HG03097 (cell line): Measurements from ENCODE around the gene CD84.
"Not testable (repeated sequence)": the region's sequence is repeated elsewhere in the genome, so short reads cannot be mapped to it uniquely, and the experiment has no call there.

Experiments
- ATAC-seq: cut with Tn5 transposase; IDR thresholded peaks from one replicate; pipeline ENCODE4 v1.9.1; 2021; ENCODE audit not compliant: unreplicated experiment, low FRiP score

CD84 gene

GRCh38 chr1:160612613-160613218, 33.4 kb upstream of the CD84 start:
- ATAC-seq, result no peak

GRCh38 chr1:160610569-160611242, 31.4 kb upstream of the CD84 start:
- no peak for ATAC-seq

GRCh38 chr1:160608941-160609340, 29.6 kb upstream of the CD84 start:
- no peak for ATAC-seq

- no peak for ATAC-seq
Measured at GRCh38 chr1:160608514-160608913, 29.2 kb upstream of the CD84 start.

- no peak for ATAC-seq
Measured at GRCh38 chr1:160608057-160608456, 28.8 kb upstream of the CD84 start.

- ATAC-seq, result peak; percentile 1
Measured at GRCh38 chr1:160607672-160608032, 28.4 kb upstream of the CD84 start.

- ATAC-seq, result peak; percentile 71
Measured at GRCh38 chr1:160607011-160607671, 27.8 kb upstream of the CD84 start.

- no peak for ATAC-seq
Measured at GRCh38 chr1:160606611-160607010, 27.3 kb upstream of the CD84 start.

- no peak for ATAC-seq
Measured at GRCh38 chr1:160605792-160606479, 26.6 kb upstream of the CD84 start.

- ATAC-seq, result no peak
Measured at GRCh38 chr1:160605205-160605604, 25.9 kb upstream of the CD84 start.

- no peak for ATAC-seq
Measured at GRCh38 chr1:160597705-160598104, 18.4 kb upstream of the CD84 start.

- no peak for ATAC-seq
Measured at GRCh38 chr1:160597051-160597450, 17.8 kb upstream of the CD84 start.

GRCh38 chr1:160590488-160590887, 11.2 kb upstream of the CD84 start:
- no peak for ATAC-seq

GRCh38 chr1:160588468-160588867, 9.2 kb upstream of the CD84 start:
- no peak for ATAC-seq

GRCh38 chr1:160584784-160585183, 5.5 kb upstream of the CD84 start:
- ATAC-seq, result no peak

- ATAC-seq, result not testable (repeated sequence)
Measured at GRCh38 chr1:160582976-160583375, 3.7 kb upstream of the CD84 start.

GRCh38 chr1:160581961-160582360, 2.7 kb upstream of the CD84 start:
- ATAC-seq, result no peak

- no peak for ATAC-seq
Measured at GRCh38 chr1:160580221-160580812, 1.0 kb upstream of the CD84 start.

GRCh38 chr1:160578525-160579191, 638 bp downstream of the CD84 start:
- no peak for ATAC-seq

GRCh38 chr1:160578175-160578524, 1.1 kb downstream of the CD84 start:
- no peak for ATAC-seq

- ATAC-seq, result no peak
Measured at GRCh38 chr1:160577671-160578070, 1.6 kb downstream of the CD84 start.
